ENCODE results near the gene MTMR2.
"Not testable (repeated sequence)": the region's sequence is repeated elsewhere in the genome, so short reads cannot be mapped to it uniquely, and the experiment has no call there.

MTMR2 gene

DNA sequence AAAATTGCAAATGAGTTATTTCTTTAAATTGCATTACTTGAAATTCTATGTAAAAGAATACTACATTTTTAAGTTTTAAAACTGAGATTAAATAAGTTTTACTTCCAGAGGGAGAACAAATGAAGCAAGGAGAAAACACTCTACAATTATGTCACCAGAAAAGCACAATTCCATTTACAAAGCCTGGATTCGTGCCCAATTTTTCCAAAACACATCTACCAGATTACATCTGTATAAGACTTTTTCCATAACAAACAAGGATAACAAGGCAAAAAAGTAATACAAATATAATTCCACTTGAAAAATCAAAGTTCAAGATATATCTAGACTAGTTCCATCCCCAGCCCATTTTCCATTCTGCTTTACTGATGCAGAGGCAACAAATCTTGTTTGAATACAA, 40.5 kb downstream of the MTMR2 start:
- DNase-seq = no peak

DNA sequence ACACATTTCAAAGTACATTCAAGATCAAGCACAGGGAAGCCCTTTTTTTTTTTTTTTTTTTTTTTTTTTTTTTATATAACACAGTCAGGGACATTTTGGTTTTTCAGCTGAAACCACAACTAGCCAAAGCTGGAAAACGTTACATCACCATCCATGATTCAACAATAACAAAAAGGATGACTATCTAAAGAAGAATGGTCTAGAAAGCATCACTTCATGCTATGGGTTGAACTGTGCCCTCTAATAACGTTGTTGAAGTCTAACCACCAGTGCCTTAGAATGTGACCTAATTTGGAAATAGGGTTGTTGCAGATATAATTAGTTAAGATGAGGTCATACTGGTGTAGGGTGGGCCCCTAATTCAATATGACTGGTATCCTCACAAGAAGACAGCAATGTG, 46.6 kb downstream of the MTMR2 start:
- peak; percentile 31 for DNase-seq

DNA sequence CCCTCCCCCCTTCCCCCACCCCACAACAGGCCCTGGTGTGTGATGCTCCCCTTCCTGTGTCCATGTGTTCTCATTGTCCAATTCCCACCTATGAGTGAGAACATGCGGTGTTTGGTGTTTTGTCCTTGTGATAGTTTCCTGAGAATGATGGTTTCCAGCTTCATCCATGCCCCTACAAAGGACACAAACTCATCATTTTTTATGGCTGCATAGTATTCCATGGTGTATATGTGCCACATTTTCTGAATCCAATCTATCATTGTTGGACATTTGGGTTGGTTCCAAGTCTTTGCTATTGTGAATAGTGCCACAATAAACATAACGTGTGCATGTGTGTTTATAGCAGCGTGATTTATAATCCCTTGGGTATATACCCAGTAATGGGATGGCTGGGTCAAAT, 53.0 kb downstream of the MTMR2 start:
- not testable (repeated sequence) for DNase-seq

DNA sequence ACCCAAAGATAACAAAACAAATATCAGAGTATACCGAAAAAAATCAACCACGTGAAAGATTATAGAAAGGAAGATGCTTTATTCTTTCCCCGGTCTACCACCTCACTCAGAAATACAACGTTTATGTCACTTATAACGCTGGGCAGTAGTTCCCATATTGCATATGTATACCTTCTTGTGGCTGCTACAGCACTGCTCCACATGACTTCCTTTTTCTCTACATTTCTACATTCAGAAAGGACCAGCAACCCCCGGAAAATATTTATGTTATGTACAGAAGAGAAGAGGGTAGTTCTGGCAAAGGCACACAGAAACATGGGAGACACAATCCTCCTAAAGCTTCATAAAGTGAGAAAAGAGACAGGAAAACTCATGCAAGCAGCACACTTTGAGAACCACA, 56.8 kb downstream of the MTMR2 start:
- DNase-seq = no peak

DNA sequence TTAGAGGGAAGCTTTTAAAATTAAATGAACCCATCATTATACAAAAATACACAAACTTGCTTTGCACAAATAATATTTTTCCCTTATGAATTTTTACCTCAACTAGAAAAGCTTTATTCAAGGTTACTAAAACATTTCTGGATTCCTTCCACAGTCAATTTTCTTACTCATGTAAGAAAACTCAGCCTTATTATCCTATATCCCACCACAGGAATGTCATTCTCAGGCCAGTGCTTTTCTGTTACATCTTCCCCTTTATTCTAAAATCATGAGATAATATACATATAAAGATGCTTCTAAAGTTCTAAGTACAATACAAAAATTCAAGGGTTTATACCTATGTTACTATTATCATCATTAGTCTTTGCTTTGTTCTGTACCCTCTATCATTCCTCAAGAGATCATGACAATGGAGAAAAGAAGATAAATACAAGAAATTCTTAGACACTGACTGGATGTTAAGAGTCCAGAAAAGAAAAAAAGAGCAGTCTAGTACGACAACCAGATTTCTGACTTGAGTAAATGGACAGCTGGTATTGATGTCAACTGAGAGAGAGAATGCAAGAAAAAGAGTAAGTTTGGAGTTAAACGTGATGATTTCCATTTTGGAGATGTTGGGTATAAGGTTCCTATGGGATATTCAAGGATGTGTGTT, 60.3 kb downstream of the MTMR2 start:
- no peak for DNase-seq

DNA sequence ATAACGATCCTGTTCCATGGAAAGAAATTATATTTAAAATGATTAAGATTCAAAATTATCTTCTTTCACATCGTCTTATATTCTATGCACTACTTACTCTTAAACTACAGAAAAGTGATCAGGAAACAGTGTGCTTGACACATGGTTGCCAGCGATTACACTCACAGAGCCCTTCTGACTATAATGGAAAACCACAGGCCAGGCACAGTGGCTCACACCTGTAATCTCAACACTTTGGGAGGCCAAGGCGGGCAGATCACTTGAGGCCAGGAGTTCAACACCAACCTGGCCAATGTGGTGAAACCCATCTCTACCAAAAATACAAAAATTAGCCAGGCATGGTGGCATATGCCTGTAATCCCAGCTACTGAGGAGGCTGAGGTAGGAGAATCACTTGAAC, 63.9 kb downstream of the MTMR2 start:
- DNase-seq = not testable (repeated sequence)

DNA sequence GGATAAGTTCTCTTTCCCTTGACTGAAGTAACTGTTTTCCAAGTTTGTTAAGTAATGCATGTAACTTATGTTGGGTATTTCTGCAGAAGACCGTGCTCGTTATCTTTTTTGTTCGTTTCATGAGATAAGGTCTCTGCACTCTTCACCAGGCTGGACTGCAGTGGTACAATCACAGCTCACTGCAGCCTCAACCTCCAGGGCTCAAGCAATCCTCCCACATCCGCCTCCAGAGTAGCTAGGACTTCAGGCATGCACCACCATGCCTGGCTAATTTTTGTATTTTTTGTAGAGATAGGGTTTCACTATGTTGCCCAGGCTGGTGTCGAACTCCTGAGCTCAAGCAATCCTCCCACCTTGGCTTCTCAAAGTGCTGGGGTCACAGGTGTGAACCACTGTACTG, 69.5 kb downstream of the MTMR2 start:
- not testable (repeated sequence) for DNase-seq

DNA sequence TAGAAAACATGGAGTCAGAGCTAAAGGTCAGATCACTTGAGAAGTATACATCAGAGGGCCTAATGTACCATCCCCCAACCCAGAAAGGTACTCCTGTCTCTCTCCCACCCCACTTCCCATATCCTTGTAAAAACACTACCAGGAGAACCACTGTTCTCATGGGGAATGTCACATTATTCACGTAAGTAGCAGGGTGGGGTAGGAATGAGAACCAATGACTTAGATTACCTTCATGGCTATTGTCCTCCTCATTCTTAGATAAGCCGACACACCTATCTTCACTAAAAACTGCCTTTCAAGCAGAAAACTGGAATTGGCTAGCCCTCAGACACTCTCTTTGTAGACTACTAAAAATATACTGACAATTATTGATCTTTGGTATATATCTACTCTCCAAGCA, 70.0 kb downstream of the MTMR2 start:
- DNase-seq = no peak

DNA sequence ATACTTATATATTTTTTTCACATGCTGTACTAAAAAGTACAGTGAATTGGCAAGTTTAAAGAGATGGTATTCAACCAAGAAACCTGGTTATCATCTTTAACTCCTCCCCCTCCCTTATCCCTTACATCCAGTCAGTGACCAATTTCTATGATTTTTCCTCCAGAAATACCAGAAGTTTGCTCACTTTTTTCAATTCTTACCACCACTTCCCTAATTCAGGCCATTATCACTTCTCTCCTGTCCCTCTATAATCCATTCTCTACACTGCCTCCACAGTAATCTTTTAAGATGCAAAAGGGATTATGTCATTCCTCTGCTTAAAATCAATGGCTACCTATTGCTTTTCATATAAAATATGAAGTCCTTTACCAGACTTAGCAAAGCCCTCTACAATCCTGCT, 70.8 kb downstream of the MTMR2 start:
- no peak for DNase-seq

DNA sequence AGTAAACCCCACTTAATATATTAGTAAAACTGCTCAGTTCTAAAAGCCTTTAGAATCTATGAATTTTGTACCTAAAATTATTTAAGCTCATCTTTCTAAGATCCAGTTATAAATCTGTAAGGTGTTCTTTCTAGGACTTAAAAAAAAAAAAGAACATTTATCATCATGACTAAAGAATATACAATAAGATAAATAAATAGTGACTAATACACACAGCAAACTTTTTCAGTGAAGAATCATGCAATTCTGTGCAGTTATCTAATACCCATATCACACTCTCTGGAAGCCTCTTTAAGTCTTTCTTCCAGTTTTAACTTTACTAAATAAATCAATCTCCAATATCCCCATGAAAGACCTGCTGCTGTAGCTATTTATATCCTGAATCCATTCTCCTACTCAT, 73.8 kb downstream of the MTMR2 start:
- no peak for DNase-seq

DNA sequence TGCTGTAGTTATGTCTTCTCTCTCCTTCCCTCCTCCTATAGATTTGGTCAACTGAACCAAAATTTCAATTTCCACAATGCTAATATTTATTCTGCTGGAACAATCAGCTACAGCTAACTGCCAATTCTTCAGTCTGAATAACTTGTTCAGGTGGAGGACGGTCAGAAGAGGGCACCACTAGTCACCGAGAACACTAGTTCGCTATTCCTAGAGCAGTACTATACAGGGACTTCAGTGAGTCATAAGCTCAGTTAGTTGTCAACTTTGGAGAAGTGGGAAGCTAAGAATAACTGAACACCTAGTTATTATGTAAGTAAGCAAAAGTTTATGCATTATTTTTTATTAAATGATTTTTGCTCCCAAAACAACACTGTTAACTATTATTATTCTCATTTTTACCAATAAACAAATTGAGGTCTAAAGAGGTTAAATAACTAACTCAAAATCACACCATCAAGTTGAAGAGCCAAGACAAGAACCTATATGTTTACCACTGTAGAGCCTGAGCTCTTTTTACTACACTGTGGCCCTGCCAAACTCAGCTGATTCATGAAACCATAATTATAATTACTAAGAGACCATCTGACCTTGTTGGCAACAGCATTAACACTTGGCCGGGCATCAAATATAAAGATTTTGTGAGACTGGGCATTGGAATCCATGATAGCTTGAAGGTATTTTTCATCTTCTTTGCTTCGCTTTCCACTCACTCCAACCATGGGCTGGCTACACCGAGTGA, 74.7 kb downstream of the MTMR2 start:
- no peak for DNase-seq

DNA sequence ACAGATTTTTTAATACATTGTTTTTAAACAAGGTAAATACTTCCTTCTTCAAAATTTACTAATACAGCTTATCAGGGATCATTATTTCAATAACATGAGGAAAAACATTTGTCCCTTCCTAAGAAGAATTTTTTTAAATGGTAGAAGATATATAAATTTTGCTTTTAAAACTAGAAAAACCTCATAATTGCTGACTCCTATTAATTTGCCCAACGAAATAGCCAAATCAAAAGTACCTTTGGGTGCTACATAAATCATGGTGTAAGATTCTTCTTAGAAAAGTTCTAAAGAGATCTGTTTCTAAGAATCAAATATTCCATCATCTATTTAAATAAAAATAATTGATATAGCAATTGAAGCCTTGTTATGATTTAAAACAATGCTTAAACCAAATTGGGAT, 78.7 kb downstream of the MTMR2 start:
- no peak for DNase-seq

DNA sequence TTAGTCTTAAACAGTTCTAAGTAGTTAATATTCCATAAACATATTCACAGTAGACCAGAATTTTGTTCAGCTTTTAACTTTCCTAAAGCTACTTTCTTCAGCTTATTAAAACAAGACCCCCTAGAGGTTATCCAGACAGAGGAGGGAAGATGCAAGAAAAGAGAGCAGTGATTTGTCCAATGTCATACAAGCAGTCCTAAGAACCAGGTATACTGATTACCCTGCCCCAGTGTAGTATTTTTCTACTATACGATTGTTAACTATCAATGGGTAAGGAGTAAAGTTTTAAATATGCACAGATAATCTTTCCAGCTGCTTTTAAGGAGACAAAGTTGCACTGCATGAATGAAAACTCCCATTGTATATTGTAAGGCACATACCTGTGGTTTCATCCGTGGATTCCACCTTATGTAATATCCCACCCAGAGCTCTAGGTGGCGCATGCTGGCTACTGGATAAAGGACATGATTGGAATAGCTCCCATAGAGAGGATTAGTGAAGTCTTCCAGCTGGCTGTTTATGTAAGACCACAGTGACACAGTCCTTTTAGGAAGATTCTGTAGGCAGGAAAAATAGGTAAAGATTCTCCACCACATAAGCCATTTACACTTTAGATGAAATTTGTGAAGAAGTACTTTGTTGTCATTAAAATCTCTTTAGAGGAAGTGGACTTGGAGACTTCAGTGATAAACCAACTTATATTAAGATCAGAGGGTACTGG, 88.0 kb downstream of the MTMR2 start:
- DNase-seq = no peak

DNA sequence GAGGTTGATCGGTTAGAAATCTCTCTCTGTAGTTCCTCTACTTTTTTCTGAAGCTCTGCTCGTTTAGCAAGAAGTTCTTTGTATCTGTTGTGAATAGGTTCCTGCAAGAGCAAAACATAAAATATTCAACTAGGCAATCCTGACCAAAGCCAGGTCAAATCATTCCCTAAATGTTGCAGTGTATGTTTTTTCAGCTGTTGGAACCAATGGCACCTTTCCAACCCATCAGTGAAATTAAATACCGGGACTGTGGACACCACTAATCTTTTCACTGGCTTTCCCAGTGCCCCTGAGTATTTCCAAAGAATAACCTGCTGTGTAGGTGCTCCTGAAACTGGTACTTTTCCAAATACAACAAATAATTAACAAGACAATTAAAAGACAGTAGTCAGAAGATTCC, 88.6 kb downstream of the MTMR2 start:
- no peak for DNase-seq

DNA sequence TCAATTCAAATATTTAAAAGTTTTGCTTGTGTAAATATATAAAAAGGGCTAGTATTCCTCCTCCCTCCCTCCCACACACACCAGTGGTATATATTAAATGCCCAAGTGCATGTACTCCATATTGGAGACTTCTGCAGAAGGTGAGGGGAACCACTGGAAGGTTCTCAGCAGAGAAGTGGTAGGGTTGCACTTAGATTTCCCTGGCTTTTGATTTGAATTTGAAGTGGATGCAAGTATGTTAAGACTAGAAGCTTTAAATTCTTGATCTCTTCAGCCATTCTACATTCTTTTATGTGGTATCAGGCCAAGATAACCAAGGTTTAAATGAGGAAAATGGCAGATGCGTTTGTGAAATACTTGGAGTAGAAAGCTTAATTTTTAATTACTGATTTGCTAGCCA, 90.5 kb downstream of the MTMR2 start:
- DNase-seq = no peak

DNA sequence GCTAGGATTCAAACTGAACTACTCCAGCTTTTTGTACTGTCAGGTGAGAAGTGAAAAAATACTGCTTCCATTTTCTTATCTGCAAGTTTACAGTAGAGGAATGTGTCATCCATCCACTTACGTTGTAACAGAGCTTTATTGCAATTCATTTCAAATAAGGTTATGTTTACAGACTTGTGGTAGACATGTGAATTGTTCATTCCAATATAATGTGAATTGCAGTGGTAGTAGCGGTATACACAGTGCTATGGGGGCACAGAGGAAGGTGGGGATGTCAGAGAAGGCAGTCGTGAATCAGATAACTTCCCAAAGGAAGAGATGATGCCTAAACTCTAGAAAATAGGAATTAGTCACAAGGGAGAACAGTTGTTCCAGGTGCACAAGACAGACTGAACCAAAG, 91.1 kb downstream of the MTMR2 start:
- no peak for DNase-seq

DNA sequence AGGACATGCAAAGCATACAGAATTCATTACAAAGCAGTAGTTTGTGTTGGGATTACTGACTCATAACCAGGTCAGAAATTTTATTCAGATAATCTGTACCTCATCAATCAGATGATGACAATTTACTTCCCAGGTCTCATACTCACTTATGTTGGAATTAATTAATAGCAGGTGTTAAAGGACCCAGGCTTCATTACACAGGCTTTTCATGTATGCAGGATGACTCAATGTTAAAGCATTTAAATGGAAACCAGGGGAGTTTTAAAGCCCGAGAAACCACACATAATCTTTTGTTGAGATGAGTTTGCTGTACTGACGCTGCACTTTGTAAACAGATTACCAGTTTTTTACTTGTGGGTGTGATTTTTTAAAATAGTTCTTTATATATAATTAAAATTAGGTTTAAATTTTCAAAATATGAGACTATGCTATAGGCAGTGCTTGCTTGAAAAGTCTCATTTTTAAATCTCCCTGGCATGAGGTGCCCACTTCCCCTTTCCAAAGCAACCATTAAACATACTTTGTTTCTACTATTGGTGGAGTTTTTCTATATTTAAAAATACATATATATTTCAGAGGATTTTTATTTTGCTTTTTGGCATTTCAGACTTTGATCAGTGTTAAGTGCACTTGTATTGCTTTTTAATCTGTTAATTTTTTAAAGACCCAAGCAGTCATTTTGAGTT, 92.6 kb downstream of the MTMR2 start:
- DNase-seq = no peak

DNA sequence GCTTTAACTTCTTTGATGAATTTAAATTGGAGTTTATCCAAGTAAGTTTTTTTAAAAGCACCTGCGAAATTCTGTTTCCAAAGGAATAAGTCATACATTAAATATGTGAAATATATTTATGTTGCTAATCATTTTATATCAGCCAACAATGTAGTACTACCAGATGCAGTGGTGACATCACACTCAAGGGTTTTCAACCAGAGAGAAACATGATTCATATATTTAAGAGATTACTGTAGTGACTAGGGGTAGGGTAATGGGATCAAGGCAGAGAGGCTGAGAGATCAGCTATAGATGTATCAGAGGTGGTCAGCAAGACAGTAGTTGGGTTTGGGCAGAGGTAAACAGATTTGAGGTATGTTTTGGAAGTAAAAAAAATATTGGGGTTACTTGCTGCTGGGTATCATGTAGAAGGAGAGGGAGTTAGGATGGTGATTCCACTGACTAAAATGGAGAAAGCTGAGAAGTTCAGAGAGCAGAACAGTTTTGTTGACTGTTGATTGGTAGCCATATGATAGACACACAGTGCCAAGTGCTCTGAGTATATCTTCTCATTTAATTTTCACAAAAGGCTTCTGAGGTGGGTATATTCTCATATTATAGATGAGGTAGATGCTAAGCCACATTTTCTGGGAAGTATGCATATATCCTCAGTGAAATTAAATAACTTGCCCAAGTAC, 94.2 kb downstream of the MTMR2 start:
- DNase-seq = no peak

DNA sequence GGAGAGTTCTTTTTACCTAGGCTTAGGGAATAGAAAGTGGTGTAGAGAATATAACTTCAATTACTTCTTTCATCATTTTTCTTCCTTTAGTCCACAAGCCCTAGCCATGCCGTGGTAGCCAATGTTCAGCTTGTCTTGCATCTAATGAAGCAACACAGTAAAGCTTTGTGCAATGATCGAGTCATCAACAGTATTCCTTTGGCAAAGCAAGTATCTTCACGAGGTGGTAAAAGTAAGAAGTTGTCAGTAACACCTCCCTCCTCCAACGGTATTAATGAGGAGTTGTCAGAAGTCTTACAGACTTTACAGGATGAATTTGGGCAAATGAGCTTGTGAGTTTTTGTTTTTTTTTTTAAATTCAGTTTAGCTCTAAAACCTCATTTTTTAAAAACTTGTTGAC, 96.2 kb downstream of the MTMR2 start:
- no peak for DNase-seq

DNA sequence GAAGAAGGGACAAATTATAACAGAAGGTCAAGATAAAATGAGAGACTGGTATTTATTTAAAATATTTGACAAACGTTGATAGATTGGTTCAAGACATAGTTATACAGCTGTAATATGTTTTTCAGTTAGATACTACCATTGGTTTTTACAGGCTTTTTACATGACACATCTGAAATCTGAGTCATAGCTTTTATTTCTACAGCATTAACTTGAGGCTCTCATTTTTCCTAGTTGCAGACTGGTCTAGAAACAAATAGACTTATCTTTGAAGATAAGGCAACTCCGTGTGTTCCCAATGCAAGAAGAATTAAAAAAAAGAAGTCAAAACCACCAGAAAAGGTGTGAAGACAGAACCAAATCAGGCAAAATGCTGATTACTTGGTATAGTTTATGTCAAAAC, 102.3 kb downstream of the MTMR2 start:
- DNase-seq = no peak

DNA sequence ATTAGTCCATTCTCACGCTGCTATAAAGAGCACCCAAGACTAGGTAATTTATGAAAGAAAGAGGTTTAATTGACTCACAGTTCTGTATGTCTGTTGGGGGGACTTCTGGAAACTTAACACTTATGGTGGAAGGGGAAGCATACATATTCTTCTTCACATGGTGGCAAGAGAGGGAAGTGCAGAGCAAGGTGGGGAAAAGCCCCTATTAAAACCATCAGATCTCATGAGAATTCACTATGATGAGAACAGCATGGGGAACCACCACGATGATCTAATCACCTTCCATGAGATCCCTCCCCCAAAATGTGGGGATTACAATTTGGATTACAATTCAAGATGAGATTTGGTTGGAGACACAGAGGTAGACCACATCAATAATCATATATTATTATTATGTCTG, 107.9 kb downstream of the MTMR2 start:
- no peak for DNase-seq

DNA sequence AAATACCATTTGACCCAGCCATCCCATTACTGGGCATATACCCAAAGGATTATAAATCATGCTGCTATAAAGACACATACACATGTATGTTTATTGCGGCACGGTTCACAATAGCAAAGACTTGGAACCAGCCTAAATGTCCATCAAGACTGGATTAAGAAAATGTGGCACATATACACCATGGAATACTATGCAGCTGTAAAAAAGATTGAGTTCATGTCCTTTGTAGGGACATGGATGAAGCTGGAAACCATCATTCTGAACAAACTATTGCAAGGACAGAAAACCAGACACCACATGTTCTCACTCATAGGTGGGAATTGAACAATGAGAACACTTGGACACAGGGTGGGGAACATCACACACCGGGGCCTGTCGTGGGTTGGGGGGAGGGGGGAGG, 112.9 kb downstream of the MTMR2 start:
- not testable (repeated sequence) for DNase-seq

DNA sequence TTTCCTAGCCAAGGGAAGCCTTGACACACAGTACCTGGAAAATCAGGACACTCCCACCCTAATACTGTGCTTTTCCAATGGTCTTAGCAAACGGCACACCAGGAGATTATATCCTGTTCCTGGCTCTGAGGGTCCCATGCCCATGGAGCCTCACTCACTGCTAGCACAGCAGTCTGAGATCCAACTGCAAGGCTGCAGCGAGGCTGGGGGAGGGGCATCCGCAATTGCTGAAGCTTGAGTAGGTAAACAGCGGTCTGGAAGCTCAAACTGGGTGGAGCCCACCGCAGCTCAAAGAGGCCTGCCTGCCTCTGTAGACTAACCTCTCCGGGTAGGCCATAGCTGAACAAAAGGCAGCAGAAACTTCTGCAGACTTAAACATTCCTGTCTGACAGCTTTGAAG, 117.4 kb downstream of the MTMR2 start:
- not testable (repeated sequence) for DNase-seq
